Dermis blood vessel endothelial cell (primary cell): ENCODE results near the gene ALDH1A2. TPM values are rescaled to one million over a fixed set of nuclear protein-coding genes. Genes with fewer than 3 reads are reported as not detected.
"Not testable (repeated sequence)": the region's sequence is repeated elsewhere in the genome, so short reads cannot be mapped to it uniquely, and the experiment has no call there.

ENCODE experiments used
- DNase-seq: peaks from one replicate; pipeline ENCODE4 v3.0.0; 2010
- total RNA-seq: library from RNA; depleted of rRNA; stranded (reverse); fragments of >200 nt; gene quantifications from 2 replicates; pipeline ENCODE4 v1.2.3, GENCODE V29; 2014

Gene ALDH1A2
- total RNA-seq, 1 donor from 2014 or later: 29.4 TPM

DNA sequence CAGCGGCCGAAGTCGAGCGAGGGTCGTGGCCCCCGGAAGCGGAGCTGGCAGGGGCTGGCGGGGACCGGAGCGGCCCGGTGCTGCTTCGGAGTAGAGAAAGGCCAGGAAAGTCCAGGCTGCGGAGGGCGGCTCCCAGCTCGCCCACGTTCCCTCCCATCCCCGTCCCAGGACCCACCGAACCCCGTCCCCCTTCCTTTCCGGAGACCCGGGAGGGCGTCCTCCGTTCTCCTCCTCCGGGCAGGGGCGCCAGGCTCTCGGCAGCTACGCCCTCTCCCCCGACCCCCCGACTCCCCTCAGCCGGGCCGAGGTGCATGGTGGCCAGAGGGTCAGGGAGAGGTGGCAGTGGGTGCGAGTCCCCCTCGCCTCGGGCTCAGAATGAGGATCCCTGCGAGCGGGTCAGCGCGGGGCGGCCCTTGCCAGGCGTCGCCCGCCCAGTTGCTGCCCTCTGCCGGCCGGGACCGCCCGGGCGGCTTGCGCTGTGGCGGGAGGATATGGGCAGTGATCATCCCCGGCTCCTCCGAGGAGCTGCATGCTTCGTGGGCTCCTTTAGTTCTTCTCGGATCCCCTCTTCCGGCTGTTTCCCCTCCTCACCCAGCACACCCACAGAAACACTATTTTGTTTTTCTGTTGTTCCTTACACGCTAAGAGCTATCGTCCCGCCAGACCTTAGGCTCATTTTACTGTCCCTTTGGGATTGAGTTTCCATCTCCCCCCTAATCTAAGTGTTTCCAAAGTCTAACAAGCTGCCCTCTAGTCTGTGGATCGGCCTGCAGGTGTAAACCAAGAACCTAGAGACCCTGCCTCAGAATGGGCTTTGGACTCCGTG lies 744 bp upstream of the ALDH1A2 start:
- DNase-seq: peak; percentile 72

DNA sequence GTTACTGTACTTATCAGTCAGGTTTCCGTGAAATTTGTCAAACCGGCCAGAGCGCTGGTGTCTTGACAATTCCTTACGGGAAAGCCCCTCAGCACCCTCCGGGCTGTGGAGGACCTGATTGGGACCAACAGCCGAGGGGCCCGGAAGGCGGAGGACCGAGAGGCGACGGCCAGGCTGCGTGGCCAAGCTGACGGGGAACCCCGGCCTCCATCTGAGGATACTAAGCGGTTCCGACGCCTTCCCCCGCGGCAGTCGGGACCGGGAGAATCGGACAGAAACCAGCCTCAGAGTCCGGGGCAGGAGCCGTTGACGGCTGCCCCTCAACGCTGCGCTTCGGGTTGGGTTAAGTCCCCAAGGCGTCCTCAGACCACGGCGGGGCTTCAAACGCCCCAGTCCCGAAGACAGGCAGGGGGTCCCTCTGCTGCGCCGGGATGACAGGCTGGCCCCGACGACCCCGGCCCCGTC lies 499 bp downstream of the ALDH1A2 start:
- peak; percentile 20 for DNase-seq

DNA sequence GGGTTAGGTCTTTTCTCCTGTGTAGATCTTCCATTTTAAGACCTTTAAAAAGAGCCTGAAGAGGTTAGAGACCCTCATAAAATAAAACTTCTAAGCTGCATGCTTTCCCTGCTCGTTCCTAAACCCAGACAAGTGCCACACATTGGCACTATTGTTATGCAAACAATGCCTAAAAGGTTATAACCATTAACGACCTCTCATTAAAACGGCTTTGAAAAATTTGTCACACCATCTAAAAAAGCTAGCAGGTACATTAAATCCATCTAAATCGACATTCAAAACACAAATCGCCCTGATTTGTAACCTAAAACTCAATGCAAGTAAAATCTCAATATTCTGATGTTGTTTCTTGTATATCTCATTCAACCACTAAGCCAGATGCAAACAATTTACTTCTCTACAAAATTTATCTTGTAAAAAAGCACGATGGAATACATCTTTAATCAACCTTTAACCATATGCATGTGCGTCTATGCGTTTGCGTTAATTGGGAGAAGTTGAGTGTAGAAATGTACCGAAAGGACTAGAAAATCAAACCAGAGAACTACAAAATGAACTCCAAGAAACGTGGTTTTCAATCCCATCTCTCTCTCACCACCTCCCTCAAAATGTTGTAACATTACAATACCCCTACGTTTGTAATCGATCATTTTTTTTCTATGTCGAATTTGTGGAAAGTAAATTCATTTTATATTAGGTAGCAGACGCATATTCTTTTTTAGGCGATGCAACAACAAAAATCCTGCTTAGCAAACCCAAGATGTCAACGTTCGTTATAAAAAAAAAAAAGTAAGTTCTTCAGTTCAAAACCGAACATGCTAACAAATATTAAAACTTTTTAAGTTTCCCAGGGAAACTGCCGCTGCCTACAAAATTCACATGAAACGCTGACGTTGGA lies 1.2 kb downstream of the ALDH1A2 start:
- DNase-seq: no peak

DNA sequence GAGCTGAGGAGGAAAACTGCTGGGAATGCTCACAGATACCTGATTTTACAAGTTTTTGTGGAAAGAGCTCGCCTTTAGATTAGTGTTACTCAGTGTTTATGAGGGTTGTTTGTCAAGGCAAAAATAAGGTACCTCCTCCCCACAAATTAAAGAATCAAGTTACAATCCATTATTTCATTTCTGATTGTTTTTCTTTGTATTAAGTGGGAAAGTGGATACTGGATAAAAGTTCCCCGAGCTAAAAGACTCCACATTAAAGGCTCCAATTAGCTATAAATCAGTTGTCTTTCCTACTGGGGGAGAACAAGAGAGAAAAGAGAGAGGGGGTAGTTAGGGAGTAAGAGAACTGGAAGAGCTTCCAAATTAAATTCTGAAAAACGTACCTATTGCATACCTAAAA lies 1.9 kb downstream of the ALDH1A2 start:
- no peak for DNase-seq

DNA sequence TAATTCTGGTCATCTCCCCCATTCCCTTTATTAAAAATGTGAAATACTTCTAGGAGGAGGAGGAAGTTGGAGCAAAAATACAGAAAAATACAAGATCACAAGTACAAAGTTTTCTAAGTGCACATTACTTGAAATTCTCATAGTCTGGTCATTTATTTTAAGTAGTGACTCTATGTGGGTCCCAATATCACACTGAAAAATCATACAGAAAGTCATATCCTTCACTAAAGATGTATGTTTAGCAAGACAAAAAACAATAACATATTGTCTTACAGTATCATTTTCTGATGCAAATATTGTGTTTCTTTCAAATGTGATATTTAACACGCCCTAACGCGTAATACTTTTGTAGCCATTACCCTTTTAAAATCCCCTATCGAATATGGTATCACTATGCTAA lies 2.5 kb downstream of the ALDH1A2 start:
- no peak for DNase-seq

DNA sequence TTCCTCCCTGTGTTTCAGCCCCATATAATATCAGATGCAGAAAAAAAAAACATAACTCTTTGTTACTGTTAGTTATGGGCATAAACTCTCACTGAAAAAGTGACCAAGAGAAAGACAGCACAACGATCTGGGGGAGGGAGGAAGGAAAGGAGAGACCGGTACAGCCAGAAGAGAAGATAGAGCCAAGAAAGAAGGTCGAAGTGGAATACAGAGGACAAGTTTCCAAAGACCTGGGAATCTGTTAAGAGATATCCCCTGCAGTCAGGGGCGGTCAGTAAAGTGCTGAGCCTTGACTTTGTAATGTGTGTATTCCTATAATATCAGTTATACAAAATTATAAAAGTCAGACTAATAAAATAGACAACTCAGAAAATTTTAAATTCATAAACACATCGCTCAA lies 3.3 kb downstream of the ALDH1A2 start:
- DNase-seq: no peak

DNA sequence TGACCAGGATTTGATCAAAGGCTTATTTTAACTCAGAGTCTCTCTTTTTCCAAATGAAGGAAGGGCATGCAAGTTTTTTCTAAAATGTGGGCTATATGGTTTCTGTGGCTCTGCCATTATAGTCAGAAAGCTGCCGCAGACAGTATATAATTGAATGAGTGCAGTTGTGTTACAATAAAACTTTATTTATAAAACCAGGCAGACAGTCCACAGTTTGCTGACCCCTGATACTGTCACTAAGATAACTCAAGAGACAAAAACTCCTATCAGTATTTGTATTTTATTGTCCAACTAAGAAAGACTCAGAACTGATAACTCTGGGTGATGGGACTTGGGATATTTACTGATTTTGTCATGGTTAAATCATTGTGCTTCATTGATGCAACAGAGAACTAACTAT lies 4.9 kb downstream of the ALDH1A2 start:
- no peak for DNase-seq

DNA sequence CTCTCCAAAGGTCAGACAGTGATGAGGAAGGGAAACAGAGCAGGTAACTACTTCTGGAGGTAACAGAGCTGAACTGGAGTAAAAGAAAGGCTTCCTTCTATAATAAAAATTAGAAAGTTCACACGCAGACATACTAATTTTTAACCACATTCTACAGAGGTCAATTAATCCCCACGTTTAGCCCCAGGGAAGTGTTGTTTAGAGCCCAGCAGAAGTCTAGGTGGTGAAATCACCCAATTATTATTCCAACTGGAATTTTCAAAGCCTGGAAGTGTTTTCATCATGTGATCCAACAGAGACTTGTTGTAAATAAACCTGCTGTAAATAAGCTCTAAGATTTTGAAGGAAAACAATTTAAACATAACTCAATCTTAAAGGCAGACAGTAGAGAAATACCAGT lies 6.8 kb downstream of the ALDH1A2 start:
- DNase-seq: no peak

DNA sequence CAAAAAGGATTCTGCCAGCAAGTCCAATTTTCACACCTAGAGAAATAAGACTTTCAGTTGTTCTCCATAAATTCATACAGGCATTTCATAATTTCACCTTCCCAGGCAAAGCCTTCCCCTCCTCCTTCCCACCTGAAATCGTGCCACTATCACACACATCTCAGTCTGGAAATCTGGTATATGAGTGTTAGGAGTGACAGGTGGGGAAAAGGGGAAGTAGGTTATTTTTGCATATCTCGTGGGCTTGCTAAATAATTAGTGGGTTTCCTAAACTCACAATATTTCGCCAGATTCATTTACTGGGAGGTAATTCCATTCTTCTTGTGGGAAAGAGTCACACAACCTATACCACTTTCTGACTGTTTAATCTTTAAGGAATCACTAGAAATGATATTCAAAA lies 7.4 kb downstream of the ALDH1A2 start:
- no peak for DNase-seq

DNA sequence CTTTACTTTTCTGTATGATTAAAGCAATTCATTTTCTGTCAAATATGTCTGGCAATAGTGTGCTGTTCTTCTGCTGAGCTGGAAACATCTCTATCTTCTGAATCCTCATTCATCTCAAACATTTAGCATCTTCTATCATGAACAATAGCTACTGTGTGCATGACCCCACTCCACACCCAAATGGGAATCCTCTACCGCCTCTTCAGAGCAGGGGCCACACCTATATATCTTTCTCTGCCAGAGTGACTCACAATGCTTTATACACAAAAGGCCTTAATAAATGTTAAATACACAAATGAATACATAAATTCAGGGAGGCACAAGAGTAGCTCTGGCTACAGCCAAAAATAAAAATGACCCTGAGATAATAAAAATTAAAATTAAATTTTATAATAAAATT lies 8.0 kb downstream of the ALDH1A2 start:
- no peak for DNase-seq

DNA sequence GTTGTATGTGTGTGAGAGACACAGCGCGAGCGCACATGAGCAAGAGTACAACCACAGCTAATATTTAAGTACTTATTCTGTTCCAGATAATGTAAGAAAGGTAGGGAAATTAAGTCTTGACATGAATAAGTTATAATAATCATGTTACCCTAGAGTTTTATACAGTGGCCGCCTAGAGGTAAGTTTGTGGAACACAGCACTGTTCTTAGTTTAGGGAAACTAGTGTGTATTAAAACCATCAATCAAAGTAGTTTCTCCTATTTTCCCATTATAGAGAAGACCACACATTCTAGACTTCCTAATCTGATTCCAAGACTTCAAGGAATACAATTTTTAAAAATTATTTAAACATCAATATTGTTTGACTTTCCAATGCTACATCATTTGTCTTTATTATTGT lies 9.5 kb downstream of the ALDH1A2 start:
- no peak for DNase-seq

DNA sequence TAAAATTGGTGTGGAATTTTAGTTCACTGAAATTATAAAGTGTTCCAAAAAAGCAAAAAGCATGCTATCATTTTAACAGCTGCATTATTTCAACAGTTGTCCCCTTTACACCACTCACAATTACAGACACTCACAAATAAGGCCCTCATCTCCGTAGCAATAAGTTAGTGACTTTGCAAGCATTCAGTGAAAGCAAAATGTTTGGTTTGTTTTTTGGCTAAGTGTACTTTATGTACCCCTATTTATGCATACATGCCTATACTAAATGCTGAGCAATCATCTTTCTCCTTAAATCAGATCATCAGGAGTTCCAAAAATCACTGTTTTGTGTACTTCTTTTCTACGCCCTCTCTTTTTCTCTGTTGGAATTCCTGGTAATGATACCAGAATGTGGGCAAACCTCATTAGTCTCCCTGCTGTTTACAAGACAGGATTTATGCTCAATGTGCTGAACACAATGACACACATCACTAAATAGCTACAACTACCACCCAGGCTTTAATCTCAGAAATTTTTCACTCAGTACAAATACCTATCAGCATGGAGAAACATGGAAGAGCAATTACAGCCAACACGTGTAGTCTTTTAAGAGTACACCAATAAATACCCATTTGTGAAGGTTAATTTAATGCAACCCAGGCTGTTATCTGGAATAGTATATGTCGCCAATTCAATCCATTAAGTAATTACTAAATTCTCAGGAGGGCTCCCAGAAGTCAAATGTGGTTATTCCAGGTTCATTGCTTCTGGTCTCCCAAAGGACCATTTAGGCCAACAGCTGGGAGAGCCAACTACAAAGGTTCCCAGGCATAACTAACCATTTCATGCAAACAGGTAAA lies 12.0 kb downstream of the ALDH1A2 start:
- no peak for DNase-seq

DNA sequence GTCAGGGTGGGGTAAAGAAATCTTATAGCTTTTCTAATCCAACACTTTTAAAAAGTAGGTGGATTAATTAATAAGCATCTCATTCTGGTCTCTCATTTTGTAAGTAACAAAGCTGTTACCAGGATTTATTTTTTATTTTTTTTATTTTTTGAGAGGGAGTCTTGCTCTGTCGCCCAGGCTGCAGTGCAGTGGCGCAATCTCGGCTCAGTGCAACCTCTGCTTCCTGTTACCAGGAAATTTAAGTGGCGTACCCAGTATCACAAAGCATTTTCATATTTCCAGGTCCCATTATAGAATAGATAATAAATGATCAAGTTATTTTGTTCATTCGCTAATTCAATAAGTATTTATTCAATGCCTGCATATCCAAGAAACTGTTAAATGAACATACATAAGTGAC lies 13.2 kb downstream of the ALDH1A2 start:
- no peak for DNase-seq

DNA sequence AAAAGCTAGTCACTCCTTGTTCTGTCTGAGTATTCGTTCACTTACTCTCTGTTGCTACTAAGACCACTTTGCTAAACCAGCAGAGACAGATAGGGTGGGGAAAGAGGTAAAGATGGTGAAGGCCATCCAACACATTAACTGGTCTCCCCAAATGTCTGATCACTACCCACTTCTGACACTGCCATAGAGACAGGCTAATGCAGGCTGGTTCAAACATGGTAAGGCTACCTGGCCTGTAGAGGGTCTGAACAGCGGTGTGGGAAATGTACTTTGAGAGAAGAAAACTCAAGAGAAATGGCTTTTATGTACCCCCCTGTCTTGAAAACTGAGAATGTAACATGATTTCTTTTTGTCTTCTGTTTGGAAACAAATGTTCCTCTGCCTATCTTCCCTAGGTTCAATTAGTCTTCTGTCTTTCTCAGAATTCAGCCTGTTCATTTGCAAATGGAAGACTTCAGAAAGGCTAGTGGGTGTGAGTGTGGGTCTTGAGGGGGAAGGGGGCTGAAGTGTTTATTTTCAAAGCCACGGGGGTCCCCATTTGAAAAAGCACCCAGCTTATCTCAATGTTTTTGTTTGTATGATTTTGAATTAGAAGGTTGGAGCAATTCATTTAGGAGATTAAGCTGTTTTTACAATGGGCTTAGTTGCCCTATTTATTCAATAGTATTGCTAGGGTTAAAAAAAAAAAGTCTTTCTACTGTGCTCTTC lies 15.8 kb downstream of the ALDH1A2 start:
- no peak for DNase-seq

DNA sequence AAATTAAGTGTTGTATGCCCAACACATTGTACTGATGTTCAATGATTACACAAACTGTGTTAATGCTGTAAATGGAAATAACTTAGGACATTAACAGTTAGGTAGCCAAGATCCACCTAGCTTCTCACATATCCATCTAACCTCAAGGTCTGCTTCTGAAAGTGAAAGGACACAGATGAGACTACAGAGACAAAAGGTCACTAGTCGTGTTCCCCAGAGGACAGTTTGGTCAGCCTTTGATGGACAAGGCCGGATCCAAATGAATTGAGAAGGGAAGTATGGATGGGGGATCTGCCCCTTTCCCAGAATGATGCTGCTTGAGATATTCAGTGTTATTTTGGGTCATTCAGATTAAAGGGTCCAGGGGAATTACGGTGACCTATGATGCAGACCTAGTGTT lies 17.2 kb downstream of the ALDH1A2 start:
- DNase-seq: no peak

DNA sequence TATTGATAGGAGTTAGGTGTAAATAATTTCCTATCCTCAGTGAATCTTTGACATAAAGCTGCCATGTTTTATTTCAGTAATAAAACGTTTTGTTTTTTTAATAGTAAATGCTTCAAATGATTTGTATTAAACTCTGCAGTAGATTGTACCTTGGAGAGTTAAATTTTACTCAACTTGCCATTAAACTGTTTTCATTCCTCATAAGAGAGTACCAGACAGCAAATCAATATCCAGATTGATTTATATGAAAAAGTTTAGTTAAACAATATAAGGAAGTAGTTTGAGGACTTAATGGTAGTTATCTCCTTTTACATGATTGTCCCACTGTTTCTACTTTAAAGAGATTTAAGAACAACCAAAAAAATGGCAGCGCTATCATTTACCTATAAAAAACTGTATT lies 18.4 kb downstream of the ALDH1A2 start:
- DNase-seq: no peak

DNA sequence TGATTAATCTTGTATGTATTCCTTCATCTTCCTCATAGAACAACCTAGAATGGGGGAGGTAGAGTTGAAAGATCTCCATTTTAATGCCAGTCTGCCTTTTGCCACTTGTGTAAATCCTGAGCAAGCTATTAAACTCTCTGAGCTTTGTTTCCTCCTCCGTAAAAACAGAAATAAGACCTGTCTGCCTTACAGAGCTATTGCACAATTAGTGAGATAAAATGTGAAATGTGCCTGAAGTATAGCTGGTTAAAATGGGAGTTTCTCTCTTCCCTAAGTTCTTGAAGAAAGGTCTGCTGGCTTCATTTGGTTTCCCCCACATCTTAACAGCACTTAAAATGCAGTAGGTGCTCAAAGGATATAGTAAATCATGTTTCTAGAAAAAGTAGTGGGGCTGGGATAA lies 19.0 kb downstream of the ALDH1A2 start:
- no peak for DNase-seq

DNA sequence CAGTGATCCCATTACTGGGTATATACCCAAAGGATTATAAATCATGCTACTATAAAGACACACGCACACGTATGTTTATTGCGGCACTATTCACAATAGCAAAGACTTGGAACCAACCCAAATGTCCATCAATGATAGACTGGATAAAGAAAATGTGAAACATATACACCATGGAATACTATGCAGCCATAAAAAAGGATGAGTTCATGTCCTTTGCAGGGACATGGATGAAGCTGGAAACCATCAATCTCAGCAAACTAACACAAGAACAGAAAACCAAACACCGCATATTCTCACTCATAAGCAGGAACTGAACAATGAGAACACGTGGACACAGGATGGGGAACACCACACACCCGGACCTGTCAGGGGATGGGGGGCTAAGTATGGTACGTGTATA lies 20.1 kb downstream of the ALDH1A2 start:
- DNase-seq: not testable (repeated sequence)

DNA sequence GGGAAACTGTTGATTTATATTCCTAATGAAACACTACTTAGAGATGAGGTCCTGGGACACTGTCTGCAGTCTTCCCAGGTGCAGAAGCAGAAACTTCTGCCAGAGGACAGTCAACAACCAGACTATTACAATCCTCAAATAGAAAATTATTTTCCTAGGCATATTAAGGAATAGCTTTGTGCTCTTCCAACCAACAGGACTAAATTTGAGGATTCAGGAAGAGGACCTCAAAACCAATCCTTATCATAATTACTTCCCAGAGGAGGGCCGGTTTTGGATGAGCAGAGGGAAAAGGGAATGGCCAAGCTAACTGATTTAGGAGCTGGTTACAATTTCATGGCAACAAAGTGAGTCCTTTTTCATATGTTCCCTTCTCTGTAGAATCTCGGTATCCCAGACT lies 21.0 kb downstream of the ALDH1A2 start:
- DNase-seq: no peak

DNA sequence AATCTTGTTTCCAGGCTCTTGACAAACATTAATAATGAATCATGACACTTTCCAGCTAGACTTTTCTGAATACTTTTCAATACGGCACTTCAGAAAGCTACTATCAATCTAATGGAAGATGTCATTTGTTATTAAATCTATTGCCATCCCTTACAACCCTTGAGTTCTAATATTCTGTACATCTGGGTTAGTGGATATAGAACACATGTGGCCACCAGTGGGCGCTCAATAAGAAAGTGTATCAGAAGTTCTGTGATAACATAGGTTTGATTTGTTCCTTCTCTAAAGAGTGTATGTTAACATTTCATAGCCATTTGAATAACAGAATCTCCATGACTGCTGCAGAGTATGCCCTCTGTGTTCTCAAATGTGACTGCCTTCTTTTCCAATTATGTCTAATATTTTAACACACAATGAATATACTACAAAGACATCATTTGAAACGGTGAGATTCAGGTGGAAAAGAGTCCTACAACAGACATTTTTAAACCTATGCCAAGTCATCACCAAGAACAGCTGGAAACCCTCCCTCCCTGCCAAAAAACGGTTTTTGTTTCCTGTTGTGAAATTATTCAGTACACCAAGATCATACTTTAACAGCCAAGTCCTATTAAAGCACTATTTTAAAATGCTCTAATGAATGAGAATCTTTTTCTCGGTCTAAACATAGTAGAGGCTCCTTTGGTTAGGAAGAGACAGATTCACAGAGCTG lies 22.2 kb downstream of the ALDH1A2 start:
- peak; percentile 63 for DNase-seq

DNA sequence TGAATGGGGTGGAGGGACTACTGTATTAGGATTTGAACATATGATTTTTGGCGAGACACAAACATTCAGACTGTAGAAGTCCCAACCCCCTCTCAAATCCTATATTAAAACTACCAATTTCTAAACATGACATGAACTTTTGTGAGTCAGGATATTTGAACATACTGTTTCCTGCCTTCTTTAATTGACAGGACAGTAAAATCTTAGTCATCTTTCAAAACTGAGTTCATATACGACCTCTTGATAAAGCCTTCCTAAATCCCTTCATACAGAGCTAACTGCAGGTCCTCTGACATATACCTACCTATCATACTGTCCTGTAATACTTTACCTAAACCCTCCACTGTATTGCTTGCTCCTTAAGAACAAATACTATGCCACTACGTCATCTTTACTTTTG lies 23.5 kb downstream of the ALDH1A2 start:
- no peak for DNase-seq

DNA sequence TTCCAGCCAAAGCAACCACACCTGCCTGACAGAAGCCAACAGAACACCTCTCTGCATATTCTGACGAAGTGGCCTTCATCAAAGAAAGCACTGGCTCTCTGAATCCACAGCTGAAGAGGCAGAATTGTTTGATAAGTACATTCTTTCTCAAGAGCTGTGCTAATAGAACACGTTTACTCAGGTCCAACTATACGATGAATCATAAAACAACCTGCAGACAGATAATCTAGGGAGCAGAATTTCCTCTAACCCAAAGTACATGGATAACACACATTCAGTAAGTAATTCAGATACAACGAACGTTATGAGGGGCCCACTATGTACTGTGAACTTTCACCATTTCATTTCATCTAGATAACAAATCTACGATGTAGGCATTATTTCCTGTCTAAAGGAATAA lies 25.4 kb downstream of the ALDH1A2 start:
- no peak for DNase-seq
